Stimulated activated CD8-positive, alpha-beta memory T cell treated with anti-CD3 and anti-CD28 coated beads, Interleukin-15, amount 100 ng/mL, for 4 hours (primary cell): ENCODE data around the gene ICA1L.

Experiments used
- DNase-seq, 2 donors: peaks; one replicate each; pipeline ENCODE4 v3.0.0-alpha.2; 2020; ENCODE audit warnings: low read depth in 2 of 2

Gene ICA1L

DNA sequence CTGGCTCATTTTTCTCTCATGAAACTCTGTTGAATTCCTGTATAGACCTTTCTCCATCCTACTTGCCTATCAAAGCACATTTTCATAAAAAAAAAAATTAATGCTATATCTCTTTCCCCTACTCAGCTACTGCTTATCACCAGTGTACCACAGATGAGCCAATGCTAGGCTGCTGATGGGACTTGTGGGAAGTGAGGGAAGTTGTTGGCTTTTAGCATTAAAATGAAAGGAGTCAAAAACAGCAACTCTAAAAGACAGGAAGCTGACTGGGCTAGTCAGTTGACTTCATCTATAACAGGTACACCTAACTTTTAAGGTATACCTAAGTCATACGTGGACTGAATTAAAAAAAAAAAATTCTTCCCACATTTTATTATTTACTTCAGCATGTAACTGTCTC is 134.7 kb downstream of the ICA1L start:
- no peak for DNase-seq

DNA sequence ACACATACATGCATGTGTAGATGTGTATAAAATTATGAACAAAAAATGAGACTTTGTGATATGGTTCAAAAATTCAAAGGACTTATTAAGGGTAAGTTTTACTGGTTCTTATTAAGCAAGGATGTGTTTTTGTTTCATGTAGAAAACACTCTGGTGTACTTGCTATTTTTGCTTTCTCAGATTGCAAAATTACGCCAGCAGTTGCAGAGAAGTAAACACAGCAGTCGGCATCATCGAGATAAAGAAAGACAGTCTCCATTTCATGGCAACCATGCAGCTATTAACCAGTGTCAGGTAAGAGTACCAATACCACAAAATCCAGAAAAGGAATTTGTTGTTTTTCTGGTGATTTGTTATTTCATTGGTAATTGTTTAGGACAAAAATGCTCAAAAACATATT is 145.5 kb downstream of the ICA1L start:
- DNase-seq: no peak

- DNase-seq: no peak
Observed at GRCh38 chr2:202723746-202724145, 147.8 kb downstream of the ICA1L start.
